ENCODE data around the gene POM121L2. TPM values are rescaled to one million over a fixed set of nuclear protein-coding genes. Genes with fewer than 3 reads are reported as not detected.

POM121L2 gene
- total and polyA plus RNA-seq, 9 of the 15 experiments (the other 6 are each of a cell fraction or from before 2014, with no cell fraction given), result 0.23 to 0.45 TPM; not detected in 7

DNA sequence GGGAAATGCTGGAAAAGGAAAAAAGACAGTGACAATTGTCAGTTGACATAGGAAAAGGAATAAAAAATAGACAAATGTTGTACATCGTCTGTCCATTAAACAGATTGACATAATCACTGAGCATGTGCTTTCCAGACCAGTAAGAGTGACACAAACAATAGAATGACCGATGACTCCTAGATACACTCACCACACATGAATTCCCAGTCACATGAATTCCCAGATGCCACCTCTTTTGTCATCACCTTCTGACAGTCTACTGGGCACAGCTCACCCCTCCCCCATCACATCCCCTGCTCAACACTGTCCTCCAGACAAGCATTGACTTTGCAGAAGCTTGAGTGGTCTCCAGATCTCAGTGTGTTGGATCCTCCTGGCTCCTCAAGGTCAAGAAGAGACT lies 25.9 kb downstream of the POM121L2 start:
- in situ Hi-C loops (cut with MboI), result no loop called here
- Histone ChIP-seq H3K27me3 (ENCODE audit: control insufficient read depth in 2 of 2, insufficient read depth in 2 of 2, low read length in 2 of 2) (no peaks in the 10 kb centered on the region), H3K4me3 (no peak overlapping the region), H3K79me2 (ENCODE audit: control insufficient read depth, insufficient read depth, low read length) (no peaks in the 10 kb centered on the region), H3K4me1 (replicated peaks in 1 of 2; ENCODE audit: control insufficient read depth in 2 of 2, insufficient read depth in 2 of 2, low read length in 2 of 2) (peaks cover 14 to 15% of the 10 kb centered on the region in 2 experiments; a peak in 3 of 5 replicates), H4K20me1 (replicated peaks; ENCODE audit: control insufficient read depth, insufficient read depth, low read length) (no peaks in the 10 kb centered on the region), H3K9me1 (ENCODE audit: control insufficient read depth, insufficient read depth, low read length) (no peaks in the 10 kb centered on the region), H2AFZ (ENCODE audit: low read depth, low read length) (no peak overlapping the region), H3K27ac (ENCODE audit: extremely low read depth, low read depth, low read length) (no peak overlapping the region), H3K4me2 (ENCODE audit: insufficient read depth, low read length) (no peak overlapping the region), H3K36me3 (ENCODE audit: control insufficient read depth, insufficient read depth, low read length) (no peaks in the 10 kb centered on the region), H3K9me3 (replicated peaks; ENCODE audit: control insufficient read depth, insufficient read depth, low read depth, low read length) (peaks cover 4% of the 10 kb centered on the region; the same call in 1 of the 2 replicates), H3K9ac (ENCODE audit: insufficient read depth in 1 of 2, low read depth in 2 of 2, low read length in 2 of 2) (no peak overlapping the region)
- POLR2A ChIA-PET, result no interaction called here
- CTCF ChIA-PET (ENCODE audit: low intra/inter-chr PET ratio), result no interaction called here
- FAIRE-seq (no peak), ATAC-seq (no peak), DNase-seq (ENCODE audit: extremely low read depth in 1 of 4, low spot score in 3 of 4) (no peak)
- WGBS (ENCODE audit: insufficient coverage, low coverage, missing lambda C conversion rate), result 95% methylated on average over 2 of the region's 2 CpGs
- BruUV-seq (replicated peaks), result no TSS peak
- intact Hi-C loops (cut with micrococcal nuclease), result loop anchor here (5.0 kb wide), 1 partner anchor 216 kb away; no protein-coding TSS in a partner anchor
- TF ChIP-seq, protein P1, sequence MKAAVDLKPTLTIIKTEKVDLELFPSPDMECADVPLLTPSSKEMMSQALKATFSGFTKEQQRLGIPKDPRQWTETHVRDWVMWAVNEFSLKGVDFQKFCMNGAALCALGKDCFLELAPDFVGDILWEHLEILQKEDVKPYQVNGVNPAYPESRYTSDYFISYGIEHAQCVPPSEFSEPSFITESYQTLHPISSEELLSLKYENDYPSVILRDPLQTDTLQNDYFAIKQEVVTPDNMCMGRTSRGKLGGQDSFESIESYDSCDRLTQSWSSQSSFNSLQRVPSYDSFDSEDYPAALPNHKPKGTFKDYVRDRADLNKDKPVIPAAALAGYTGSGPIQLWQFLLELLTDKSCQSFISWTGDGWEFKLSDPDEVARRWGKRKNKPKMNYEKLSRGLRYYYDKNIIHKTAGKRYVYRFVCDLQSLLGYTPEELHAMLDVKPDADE (conservative IDR thresholded peaks at IDR 0.05; ENCODE audit: control insufficient read depth, low read depth, low read length), result no peak
- TF ChIP-seq MTA2 (IDR thresholded peaks at IDR 0.05; ENCODE audit: low read depth) (no peak), ADNP (tag; IDR thresholded peaks at IDR 0.05) (no peak), GABPA (tag; conservative IDR thresholded peaks at IDR 0.05; ENCODE audit: low read depth) (no peak), EHMT2 (IDR thresholded peaks at IDR 0.05) (0 out of 2 replicates have a peak, but pooled peaks have one; percentile 14), PML (IDR thresholded peaks at IDR 0.05; ENCODE audit: low read length) (no peak), PRMT5 (CRISPR knock-in tag; IDR thresholded peaks at IDR 0.05) (no peak), ZNF347 (CRISPR knock-in tag; IDR thresholded peaks at IDR 0.05; ENCODE audit: low read depth) (no peak), TRIM24 (IDR thresholded peaks at IDR 0.05) (0 out of 4 replicates have a peak, but pooled peaks of 1 of the 2 experiments have one; percentile 30), ZNF444 (CRISPR knock-in tag; IDR thresholded peaks at IDR 0.05) (no peak), KDM1A (IDR thresholded peaks at IDR 0.05) (0 out of 4 replicates have a peak, but pooled peaks of 1 of the 2 experiments have one; percentile 7)
- TF ChIP-seq, protein P2, sequence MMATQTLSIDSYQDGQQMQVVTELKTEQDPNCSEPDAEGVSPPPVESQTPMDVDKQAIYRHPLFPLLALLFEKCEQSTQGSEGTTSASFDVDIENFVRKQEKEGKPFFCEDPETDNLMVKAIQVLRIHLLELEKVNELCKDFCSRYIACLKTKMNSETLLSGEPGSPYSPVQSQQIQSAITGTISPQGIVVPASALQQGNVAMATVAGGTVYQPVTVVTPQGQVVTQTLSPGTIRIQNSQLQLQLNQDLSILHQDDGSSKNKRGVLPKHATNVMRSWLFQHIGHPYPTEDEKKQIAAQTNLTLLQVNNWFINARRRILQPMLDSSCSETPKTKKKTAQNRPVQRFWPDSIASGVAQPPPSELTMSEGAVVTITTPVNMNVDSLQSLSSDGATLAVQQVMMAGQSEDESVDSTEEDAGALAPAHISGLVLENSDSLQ (IDR thresholded peaks at IDR 0.05), result peak; percentile 30; the same call in 1 of the 2 replicates
